Ascending aorta (tissue), 2 donors: Measurements from ENCODE around the gene VIT. TPM values are rescaled to one million over a fixed set of nuclear protein-coding genes. Genes with fewer than 3 reads are reported as not detected.

Experiments used
- DNase-seq, 2 donors: peaks; one replicate each; pipeline ENCODE4 v3.0.0-alpha.2; 2019; ENCODE audit warnings: low spot score in 2 of 2
- H3K27ac ChIP-seq, 2 donors: fragments of 200-600 bp; sonication (generic); one replicate each; pipeline ENCODE4 v1.5.1; 2016 to 2017; ENCODE audit warnings: mild to moderate bottlenecking in 1 of 2
- H3K27me3 ChIP-seq: fragments of 200-600 bp; sonication (generic); one replicate; pipeline ENCODE4 v1.5.1; 2017
- H3K36me3 ChIP-seq, 2 donors: fragments of 200-600 bp; sonication (generic); one replicate each; pipeline ENCODE4 v1.5.1; 2016
- H3K4me1 ChIP-seq, 2 donors: fragments of 200-600 bp; sonication (generic); one replicate each; pipeline ENCODE4 v1.5.1; 2016 to 2017; ENCODE audit warnings: mild to moderate bottlenecking in 1 of 2
- H3K4me3 ChIP-seq, 2 donors: fragments of 200-600 bp; sonication (generic); one replicate each; pipeline ENCODE4 v1.5.1; 2016 to 2017; ENCODE audit warnings: mild to moderate bottlenecking in 1 of 2
- H3K9me3 ChIP-seq, 2 donors: fragments of 200-600 bp; sonication (generic); one replicate each; pipeline ENCODE4 v1.5.1; 2016
- CTCF ChIP-seq, 3 experiments: fragments of 200-600 bp in 2 of 3; fragments of 450-650 bp in 1 of 3; sonication (generic) in 2 of 3; IDR thresholded peaks; one replicate each; pipeline ENCODE4 v1.5.1; 2016 to 2019; ENCODE audit warnings: antibody characterized with exemption in 3 of 3, mild to moderate bottlenecking in 1 of 3, moderate library complexity in 1 of 3
- intact Hi-C: fragments of 100-400 bp; cut with DNase I; formaldehyde crosslinking; loops from one replicate; pipeline ENCODE4 v1.15.1; 2023
- total RNA-seq: library from RNA; depleted of rRNA; stranded (reverse); fragments of >200 nt; gene quantifications from one replicate; pipeline ENCODE4 v1.1.0, GENCODE V29; 2016

The VIT gene
- total RNA-seq, 1 donor from 2014 or later, result 8.1 TPM

- Histone ChIP-seq H3K27ac (no peak overlapping the region), H3K4me1 (no peaks in the 10 kb centered on the region), H3K4me3 (no peak overlapping the region), H3K9me3 (no peaks in the 10 kb centered on the region), H3K27me3 (no peaks in the 10 kb centered on the region), H3K36me3 (no peaks in the 10 kb centered on the region)
- no peak for DNase-seq
- TF ChIP-seq CTCF (IDR thresholded peaks at IDR 0.05), result no peak
- intact Hi-C loops, result no loop called here
Measured at GRCh38 chr2:36801088-36801487, 104.6 kb downstream of the VIT start.

GRCh38 chr2:36802952-36803351 is 106.4 kb downstream of the VIT start:
- Histone ChIP-seq H3K4me1 (no peaks in the 10 kb centered on the region), H3K36me3 (no peaks in the 10 kb centered on the region), H3K27ac (no peak overlapping the region), H3K9me3 (no peaks in the 10 kb centered on the region), H3K27me3 (no peaks in the 10 kb centered on the region), H3K4me3 (no peak overlapping the region)
- DNase-seq, result no peak
- no peak for TF ChIP-seq CTCF (IDR thresholded peaks at IDR 0.05)
- intact Hi-C loops, result no loop called here

GRCh38 chr2:36805635-36806224 is 109.2 kb downstream of the VIT start:
- no peak for TF ChIP-seq CTCF (IDR thresholded peaks at IDR 0.05)
- intact Hi-C loops, result no loop called here
- no peaks in the 10 kb centered on the region for H3K9me3 ChIP-seq
- no peaks in the 10 kb centered on the region for H3K27me3 ChIP-seq
- no peaks in the 10 kb centered on the region for H3K4me1 ChIP-seq
- no peaks in the 10 kb centered on the region for H3K36me3 ChIP-seq
- no peak overlapping the region for H3K27ac ChIP-seq
- no peak overlapping the region for H3K4me3 ChIP-seq
- no peak for DNase-seq

- intact Hi-C loops, result no loop called here
- no peaks in the 10 kb centered on the region for H3K36me3 ChIP-seq
- H3K4me1 ChIP-seq, result no peaks in the 10 kb centered on the region
- H3K27ac ChIP-seq, result no peak overlapping the region
- no peak overlapping the region for H3K4me3 ChIP-seq
- H3K9me3 ChIP-seq, result no peaks in the 10 kb centered on the region
- DNase-seq, result no peak
- no peaks in the 10 kb centered on the region for H3K27me3 ChIP-seq
- TF ChIP-seq CTCF (IDR thresholded peaks at IDR 0.05), result no peak
Measured at GRCh38 chr2:36807223-36807886, 110.8 kb downstream of the VIT start.

- H3K9me3 ChIP-seq, result no peaks in the 10 kb centered on the region
- DNase-seq, result no peak
- H3K27ac ChIP-seq, result no peak overlapping the region
- H3K27me3 ChIP-seq, result no peaks in the 10 kb centered on the region
- no peak for TF ChIP-seq CTCF (IDR thresholded peaks at IDR 0.05)
- H3K4me3 ChIP-seq, result no peak overlapping the region
- H3K4me1 ChIP-seq, result no peaks in the 10 kb centered on the region
- H3K36me3 ChIP-seq, result no peaks in the 10 kb centered on the region
- intact Hi-C loops, result no loop called here
Measured at GRCh38 chr2:36808386-36809068, 112.0 kb downstream of the VIT start.
